ENCODE data around the gene SRD5A1. TPM values are rescaled to one million over a fixed set of nuclear protein-coding genes. Genes with fewer than 3 reads are reported as not detected.

SRD5A1 gene
- total RNA-seq, 1 experiment from 2014 or later: 52.3 TPM

DNA sequence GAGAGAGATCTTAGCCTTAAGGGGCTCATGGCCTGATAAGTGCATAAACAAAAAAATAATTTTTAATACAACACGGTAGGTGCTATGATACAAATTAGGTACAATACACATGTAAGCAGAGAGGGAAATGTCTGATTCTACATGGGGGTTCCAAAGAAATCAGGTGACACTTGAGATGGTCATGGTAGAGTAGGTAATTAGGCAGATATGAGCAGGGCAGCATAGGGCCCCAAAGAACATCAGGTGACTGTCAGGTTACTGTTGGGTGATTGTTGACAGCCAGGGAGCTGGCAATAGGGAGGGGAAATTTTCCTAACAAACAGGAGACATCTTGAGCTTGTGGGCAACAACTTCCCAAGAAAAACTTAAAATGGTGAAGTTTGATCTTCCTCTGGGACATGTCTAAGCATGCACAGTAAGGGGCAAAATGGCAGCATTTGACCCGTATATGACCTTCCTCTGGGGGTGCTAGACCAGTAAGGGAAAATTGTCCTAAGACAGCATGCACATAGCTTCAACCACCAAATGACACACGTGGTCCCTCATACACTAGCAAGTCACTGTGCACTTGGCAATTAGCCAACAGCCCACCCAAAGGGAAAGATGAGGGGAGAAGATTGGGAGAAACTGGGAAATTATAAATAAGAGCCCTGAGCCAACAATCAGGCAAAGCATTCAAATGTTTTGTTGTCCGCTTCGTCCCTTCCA, 42.7 kb downstream of the SRD5A1 start:
- Histone ChIP-seq H3K9me3 (ENCODE audit: insufficient read depth, low read depth) (no peaks in the 10 kb centered on the region), H3K27me3 (ENCODE audit: insufficient read depth, low read depth) (no peaks in the 10 kb centered on the region), H3K4me1 (replicated peaks; ENCODE audit: insufficient read depth) (no peaks in the 10 kb centered on the region), H3K9me2 (ENCODE audit: insufficient read depth) (no peaks in the 10 kb centered on the region), H3K36me3 (ENCODE audit: low read depth) (no peaks in the 10 kb centered on the region), H4K20me1 (ENCODE audit: insufficient read depth) (no peaks in the 10 kb centered on the region), H2AFZ (no peak overlapping the region), H3K79me2 (ENCODE audit: low read depth) (no peaks in the 10 kb centered on the region), H3K4me2 (no peak overlapping the region), H3K27ac (no peak overlapping the region), H3K4me3 (no peak overlapping the region), H3F3A (ENCODE audit: insufficient read depth, low read depth) (no peaks in the 10 kb centered on the region; the same call in 1 of the 2 replicates)
- ChIA-PET POLR2A (ENCODE audit: unreplicated experiment) (no interaction called here), CTCF (no interaction called here)
- TF ChIP-seq, protein P1, sequence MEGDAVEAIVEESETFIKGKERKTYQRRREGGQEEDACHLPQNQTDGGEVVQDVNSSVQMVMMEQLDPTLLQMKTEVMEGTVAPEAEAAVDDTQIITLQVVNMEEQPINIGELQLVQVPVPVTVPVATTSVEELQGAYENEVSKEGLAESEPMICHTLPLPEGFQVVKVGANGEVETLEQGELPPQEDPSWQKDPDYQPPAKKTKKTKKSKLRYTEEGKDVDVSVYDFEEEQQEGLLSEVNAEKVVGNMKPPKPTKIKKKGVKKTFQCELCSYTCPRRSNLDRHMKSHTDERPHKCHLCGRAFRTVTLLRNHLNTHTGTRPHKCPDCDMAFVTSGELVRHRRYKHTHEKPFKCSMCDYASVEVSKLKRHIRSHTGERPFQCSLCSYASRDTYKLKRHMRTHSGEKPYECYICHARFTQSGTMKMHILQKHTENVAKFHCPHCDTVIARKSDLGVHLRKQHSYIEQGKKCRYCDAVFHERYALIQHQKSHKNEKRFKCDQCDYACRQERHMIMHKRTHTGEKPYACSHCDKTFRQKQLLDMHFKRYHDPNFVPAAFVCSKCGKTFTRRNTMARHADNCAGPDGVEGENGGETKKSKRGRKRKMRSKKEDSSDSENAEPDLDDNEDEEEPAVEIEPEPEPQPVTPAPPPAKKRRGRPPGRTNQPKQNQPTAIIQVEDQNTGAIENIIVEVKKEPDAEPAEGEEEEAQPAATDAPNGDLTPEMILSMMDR (conservative IDR thresholded peaks at IDR 0.05): no peak
- TF ChIP-seq EZH2 (IDR thresholded peaks at IDR 0.05; ENCODE audit: low read depth): no peak
- no peak for DNase-seq
- no TSS peak for BruUV-seq (replicated peaks)
- intact Hi-C loops (cut with micrococcal nuclease; ENCODE audit: unreplicated experiment): no loop called here

GRCh38 chr5:6676702-6677101, 43.5 kb downstream of the SRD5A1 start:
- no peaks in the 10 kb centered on the region for H3K79me2 ChIP-seq (ENCODE audit: low read depth)
- CTCF ChIA-PET: no interaction called here
- H4K20me1 ChIP-seq (ENCODE audit: insufficient read depth): no peaks in the 10 kb centered on the region
- H3K36me3 ChIP-seq (ENCODE audit: low read depth): no peaks in the 10 kb centered on the region
- H3F3A ChIP-seq (ENCODE audit: insufficient read depth, low read depth): no peaks in the 10 kb centered on the region; the same call in 1 of the 2 replicates
- H2AFZ ChIP-seq: no peak overlapping the region
- BruUV-seq (replicated peaks): no TSS peak
- H3K27ac ChIP-seq: no peak overlapping the region
- H3K4me3 ChIP-seq: no peak overlapping the region
- TF ChIP-seq EZH2 (IDR thresholded peaks at IDR 0.05; ENCODE audit: low read depth): no peak
- TF ChIP-seq, protein P1 (conservative IDR thresholded peaks at IDR 0.05): no peak
- no peak overlapping the region for H3K4me2 ChIP-seq
- no peaks in the 10 kb centered on the region for H3K9me3 ChIP-seq (ENCODE audit: insufficient read depth, low read depth)
- H3K9me2 ChIP-seq (ENCODE audit: insufficient read depth): no peaks in the 10 kb centered on the region
- DNase-seq: no peak
- no peaks in the 10 kb centered on the region for H3K27me3 ChIP-seq (ENCODE audit: insufficient read depth, low read depth)
- intact Hi-C loops (cut with micrococcal nuclease; ENCODE audit: unreplicated experiment): no loop called here
- POLR2A ChIA-PET (ENCODE audit: unreplicated experiment): no interaction called here
- no peaks in the 10 kb centered on the region for H3K4me1 ChIP-seq (replicated peaks; ENCODE audit: insufficient read depth)

DNA sequence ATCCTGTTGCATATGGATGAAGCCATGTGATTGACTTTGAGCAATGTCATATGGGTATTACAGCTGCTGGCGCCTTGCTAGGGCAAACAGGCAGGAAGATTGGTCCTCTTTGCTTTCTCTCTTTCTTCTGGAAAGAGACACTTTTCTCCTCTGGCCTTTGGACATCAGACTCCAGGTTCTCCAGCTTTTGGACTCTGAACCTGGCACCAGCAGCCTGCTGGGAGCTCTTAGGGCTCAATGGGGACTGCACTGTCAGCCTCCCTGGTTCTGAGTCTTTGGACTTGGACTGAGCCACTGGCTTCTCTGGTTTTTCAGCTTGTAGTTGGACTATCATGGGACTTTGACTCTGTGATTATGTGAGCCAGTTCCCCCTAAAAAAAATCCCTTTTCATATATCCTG, 45.1 kb downstream of the SRD5A1 start:
- H3K4me3 ChIP-seq: no peak overlapping the region
- no peak for TF ChIP-seq EZH2 (IDR thresholded peaks at IDR 0.05; ENCODE audit: low read depth)
- TF ChIP-seq, protein P1 (conservative IDR thresholded peaks at IDR 0.05): no peak

More for the DNA sequence above, 45.1 kb downstream of the SRD5A1 start:
- Histone ChIP-seq H3K36me3 (ENCODE audit: low read depth) (no peaks in the 10 kb centered on the region), H2AFZ (no peak overlapping the region), H3K27ac (no peak overlapping the region), H3K27me3 (ENCODE audit: insufficient read depth, low read depth) (peaks cover 10% of the 10 kb centered on the region; the same call in 1 of the 2 replicates), H3K9me2 (ENCODE audit: insufficient read depth) (no peaks in the 10 kb centered on the region), H4K20me1 (ENCODE audit: insufficient read depth) (no peaks in the 10 kb centered on the region), H3K4me2 (no peak overlapping the region), H3F3A (ENCODE audit: insufficient read depth, low read depth) (no peaks in the 10 kb centered on the region; the same call in 1 of the 2 replicates), H3K9me3 (ENCODE audit: insufficient read depth, low read depth) (no peaks in the 10 kb centered on the region), H3K4me1 (replicated peaks; ENCODE audit: insufficient read depth) (no peaks in the 10 kb centered on the region), H3K79me2 (ENCODE audit: low read depth) (no peaks in the 10 kb centered on the region)
- intact Hi-C loops (cut with micrococcal nuclease; ENCODE audit: unreplicated experiment): no loop called here
- BruUV-seq (replicated peaks): no TSS peak
- no peak for DNase-seq
- POLR2A ChIA-PET (ENCODE audit: unreplicated experiment): no interaction called here
- CTCF ChIA-PET: no interaction called here
